DND-41 (cell line): ENCODE measurements around the gene MACROD2.

ENCODE experiments used
- ATAC-seq: fragments of 200-7000 bp; cut with Tn5 transposase; 3 replicates; pipeline ENCODE4 v1.9.1; 2021; ENCODE audit warnings: low read depth; ENCODE audit not compliant: insufficient read depth
- DNase-seq: peaks from one replicate; pipeline ENCODE4 v3.0.0-alpha.2; 2020
- H2AFZ ChIP-seq: 2 replicates; pipeline ENCODE4 v1.6.0; 2012; ENCODE audit warnings: low read depth, low read length
- H3K27ac ChIP-seq: 2 replicates; pipeline ENCODE4 v1.5.1; 2012; ENCODE audit warnings: low read length, inconsistent platforms
- H3K27me3 ChIP-seq: fragments of 200-600 bp; sonication (generic); 2 replicates; pipeline ENCODE4 v1.6.0; 2012; ENCODE audit warnings: low read length, mild to moderate bottlenecking, inconsistent platforms; ENCODE audit not compliant: insufficient read depth, poor library complexity
- H3K36me3 ChIP-seq: 2 replicates; pipeline ENCODE4 v1.5.1; 2012; ENCODE audit warnings: low read length, inconsistent platforms; ENCODE audit not compliant: insufficient read depth
- H3K4me1 ChIP-seq: 2 replicates; pipeline ENCODE4 v1.5.1; 2012; ENCODE audit warnings: mild to moderate bottlenecking, low read length; ENCODE audit not compliant: insufficient read depth
- H3K4me2 ChIP-seq: 2 replicates; pipeline ENCODE4 v1.6.0; 2012; ENCODE audit warnings: mild to moderate bottlenecking, moderate library complexity, low read length, inconsistent platforms; ENCODE audit not compliant: insufficient read depth
- H3K4me3 ChIP-seq, 2 experiments: fragments of 200-600 bp in 1 of 2; shearing (Covaris generic) in 1 of 2; 2 replicates each; pipeline ENCODE4 v1.5.1; 2012 to 2016; ENCODE audit warnings: inconsistent platforms in 2 of 2, low read length in 2 of 2, mild to moderate bottlenecking in 2 of 2, low read depth in 1 of 2, moderate library complexity in 1 of 2
- H3K79me2 ChIP-seq: 2 replicates; pipeline ENCODE4 v1.6.0; 2012; ENCODE audit warnings: low read length, inconsistent platforms; ENCODE audit not compliant: insufficient read depth
- H3K9ac ChIP-seq: 2 replicates; pipeline ENCODE4 v1.6.0; 2012; ENCODE audit warnings: low read depth, mild to moderate bottlenecking, inconsistent platforms, low read length, moderate library complexity
- H3K9me3 ChIP-seq: 2 replicates; pipeline ENCODE4 v1.5.1; 2012; ENCODE audit warnings: low read length, moderate library complexity, mild to moderate bottlenecking, inconsistent platforms; ENCODE audit not compliant: insufficient read depth, severe bottlenecking
- H4K20me1 ChIP-seq: 2 replicates; pipeline ENCODE4 v1.6.0; 2012; ENCODE audit warnings: low read length; ENCODE audit not compliant: insufficient read depth
- CTCF ChIP-seq: IDR thresholded peaks from 2 replicates; pipeline ENCODE4 v1.5.1; 2012; ENCODE audit warnings: borderline replicate concordance, low read length, moderate library complexity, mild to moderate bottlenecking; ENCODE audit not compliant: poor library complexity, severe bottlenecking; ENCODE audit errors: extremely low read depth
- EZH2 ChIP-seq: IDR thresholded peaks from 3 replicates; pipeline ENCODE4 v1.6.1; 2012; ENCODE audit warnings: borderline replicate concordance, low read depth, mild to moderate bottlenecking, moderate library complexity, low read length, inconsistent platforms; ENCODE audit not compliant: severe bottlenecking

Gene MACROD2

GRCh38 chr20:15889514-15890256, 1894.4 kb downstream of the MACROD2 start:
- Histone ChIP-seq H3K4me2 (no peak overlapping the region), H3K9ac (no peak overlapping the region), H3K4me3 (no peak overlapping the region), H4K20me1 (no peaks in the 10 kb centered on the region), H3K36me3 (no peaks in the 10 kb centered on the region), H3K79me2 (no peaks in the 10 kb centered on the region), H3K27me3 (no peaks in the 10 kb centered on the region), H3K27ac (no peak overlapping the region), H3K9me3 (no peaks in the 10 kb centered on the region), H3K4me1 (no peaks in the 10 kb centered on the region), H2AFZ (no peak overlapping the region)
- ATAC-seq (no peak), DNase-seq (no peak)
- no peak for TF ChIP-seq EZH2
- no peak for TF ChIP-seq CTCF

- Histone ChIP-seq H3K4me1 (peaks cover 3% of the 10 kb centered on the region; the same call in 1 of the 2 replicates), H3K27me3 (no peaks in the 10 kb centered on the region), H3K9ac (no peak overlapping the region)
Measured at GRCh38 chr20:15890407-15890982, 1895.2 kb downstream of the MACROD2 start.

GRCh38 chr20:15895126-15895525, 1899.8 kb downstream of the MACROD2 start:
- DNase-seq = no peak
- H3K27me3 ChIP-seq = no peaks in the 10 kb centered on the region
- H3K4me2 ChIP-seq = no peak overlapping the region
- no peaks in the 10 kb centered on the region for H3K36me3 ChIP-seq
- H4K20me1 ChIP-seq = no peaks in the 10 kb centered on the region
- H2AFZ ChIP-seq = no peak overlapping the region
- H3K27ac ChIP-seq = no peak overlapping the region
- H3K4me1 ChIP-seq = peaks cover 7% of the 10 kb centered on the region; the same call in 1 of the 2 replicates
- no peak for ATAC-seq
- no peaks in the 10 kb centered on the region for H3K9me3 ChIP-seq
- no peak overlapping the region for H3K4me3 ChIP-seq
- no peaks in the 10 kb centered on the region for H3K79me2 ChIP-seq
- TF ChIP-seq EZH2 = no peak
- TF ChIP-seq CTCF = no peak
- no peak overlapping the region for H3K9ac ChIP-seq

More at GRCh38 chr20:15890407-15890982, 1895.2 kb downstream of the MACROD2 start:
- H3K36me3 ChIP-seq = no peaks in the 10 kb centered on the region
- DNase-seq (no peak), ATAC-seq (no peak)
- H3K79me2 ChIP-seq = no peaks in the 10 kb centered on the region
- H3K9me3 ChIP-seq = no peaks in the 10 kb centered on the region
- H4K20me1 ChIP-seq = no peaks in the 10 kb centered on the region
- no peak overlapping the region for H3K27ac ChIP-seq
- no peak overlapping the region for H3K4me3 ChIP-seq
- no peak overlapping the region for H2AFZ ChIP-seq
- TF ChIP-seq CTCF (no peak), EZH2 (no peak)
- no peak overlapping the region for H3K4me2 ChIP-seq
